Left kidney (tissue), 2 donors: ENCODE results near the gene EEF1E1. TPM values are rescaled to one million over a fixed set of nuclear protein-coding genes. Genes with fewer than 3 reads are reported as not detected.
"Not testable (repeated sequence)": the region's sequence is repeated elsewhere in the genome, so short reads cannot be mapped to it uniquely, and the experiment has no call there.

Source experiments
- DNase-seq: peaks from one replicate; pipeline ENCODE4 v3.0.0-alpha.2; 2013
- polyA plus RNA-seq: library from polyadenylated mRNA; unstranded; fragments of 120-200 nt; gene quantifications from one replicate; pipeline ENCODE4 v1.2.1, GENCODE V29; 2013; ENCODE audit not compliant: insufficient read length

EEF1E1 gene
- polyA plus RNA-seq, 1 donor = 57.6 TPM

- DNase-seq = no peak
These were observed 37.5 kb downstream of the EEF1E1 start for GRCh38 chr6:8064638-8065518.

- peak; percentile 99 for DNase-seq
These were observed 38.3 kb downstream of the EEF1E1 start, which contains the start of gene BLOC1S5 for GRCh38 chr6:8063761-8064637. Gene BLOC1S5, minus strand, starts transcription at chr6:8064389. Its CDS starts 13 bp downstream, at chr6:8064376.

- DNase-seq = no peak
These were observed 40.6 kb downstream of the EEF1E1 start for GRCh38 chr6:8061736-8062135.

- no peak for DNase-seq
These were observed 42.0 kb downstream of the EEF1E1 start for GRCh38 chr6:8060346-8060745.

GRCh38 chr6:8059129-8059528, 43.2 kb downstream of the EEF1E1 start:
- no peak for DNase-seq

DNA sequence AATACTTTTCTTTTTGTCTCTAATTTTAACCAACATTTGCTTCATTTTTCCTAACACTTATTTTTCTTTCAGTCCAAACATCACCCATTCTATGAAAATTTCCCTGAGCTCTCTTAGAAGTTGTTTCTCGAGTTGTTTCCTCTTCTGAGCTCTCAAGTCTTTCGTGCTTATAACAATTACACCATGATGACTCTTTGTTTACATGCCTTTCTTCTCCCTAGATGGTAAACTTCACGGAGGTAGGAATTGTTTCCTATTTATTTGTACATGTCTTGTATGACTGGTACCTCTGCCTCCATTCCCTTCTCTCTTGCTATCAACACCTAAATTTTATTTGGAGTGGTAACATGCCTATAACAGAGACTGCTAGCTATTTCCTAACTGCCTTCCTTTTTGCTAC, 44.6 kb downstream of the EEF1E1 start:
- DNase-seq = no peak

- no peak for DNase-seq
These were observed 45.1 kb downstream of the EEF1E1 start for GRCh38 chr6:8057263-8057662.

- DNase-seq = no peak
These were observed 48.1 kb downstream of the EEF1E1 start for GRCh38 chr6:8054276-8054675.

- DNase-seq = no peak
These were observed 54.6 kb downstream of the EEF1E1 start for GRCh38 chr6:8047541-8048292.

- DNase-seq = not testable (repeated sequence)
These were observed 56.6 kb downstream of the EEF1E1 start for GRCh38 chr6:8045769-8046168.

GRCh38 chr6:8043221-8043620, 59.1 kb downstream of the EEF1E1 start:
- DNase-seq = no peak

DNA sequence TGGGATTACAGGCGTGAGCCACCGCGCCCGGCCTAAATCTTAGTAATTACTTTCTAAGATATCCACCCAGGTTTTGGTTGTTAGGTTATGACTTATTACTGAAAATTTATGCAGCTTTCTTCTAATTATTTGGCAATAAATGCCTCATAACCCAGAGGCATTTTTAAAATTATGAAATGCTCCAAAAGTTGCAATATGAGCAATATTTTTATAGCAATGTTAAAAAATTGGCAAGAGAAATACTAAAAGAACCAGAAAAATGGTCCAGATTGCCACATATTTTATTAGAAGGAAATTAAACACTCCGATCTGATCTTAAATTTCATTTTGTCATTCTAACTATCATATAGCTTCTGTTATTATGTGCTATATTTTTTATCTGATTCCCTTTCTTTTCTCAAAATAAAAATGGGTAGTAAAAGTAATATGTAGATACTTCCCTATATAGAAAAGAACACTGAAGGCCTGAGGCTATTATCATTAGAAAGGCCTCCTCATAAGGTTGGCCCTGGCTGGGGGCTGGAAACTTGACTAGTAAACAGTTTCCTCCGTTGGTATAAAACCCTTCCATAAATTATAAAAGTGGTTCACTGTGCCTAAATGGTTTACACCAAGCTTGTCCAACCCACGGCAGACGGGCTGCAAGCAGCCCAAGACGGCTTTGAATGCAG, 60.3 kb downstream of the EEF1E1 start:
- DNase-seq = no peak

GRCh38 chr6:8034107-8034506, 68.2 kb downstream of the EEF1E1 start:
- DNase-seq = not testable (repeated sequence)

DNA sequence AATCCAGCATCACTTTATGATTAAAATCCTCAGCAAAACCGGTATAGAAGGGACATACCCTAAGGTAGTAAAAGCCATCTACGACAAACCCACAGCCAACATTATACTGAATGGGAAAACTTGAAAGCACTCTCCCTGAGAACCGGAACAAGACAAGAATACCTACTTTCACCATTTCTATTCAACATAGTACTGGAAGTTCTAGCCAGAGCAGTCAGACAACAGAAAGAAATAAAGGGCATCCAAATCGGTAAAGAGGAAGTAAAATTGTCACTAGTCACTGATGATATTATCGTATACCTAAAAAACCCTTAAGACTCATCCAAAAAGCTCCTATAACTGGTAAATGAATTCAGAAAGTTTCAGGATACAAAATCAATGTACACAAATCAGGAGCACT, 71.4 kb downstream of the EEF1E1 start:
- DNase-seq = no peak

Other genes starting within 250 kb of the EEF1E1 start
- gene TXNDC5, start 191.8 kb downstream of the EEF1E1 start, polyA plus RNA-seq = 88.4 TPM
- gene BLOC1S5, start 38.2 kb downstream of the EEF1E1 start, polyA plus RNA-seq = 41.3 TPM